GM06990 (cell line): ENCODE data around the gene PTPRN2.

Source experiments
- DNase-seq: peaks from one replicate; pipeline ENCODE4 v3.0.0-alpha.2; 2011; ENCODE audit not compliant: insufficient read length; ENCODE audit errors: extremely low read depth
- H3K27me3 ChIP-seq: replicated peaks from 2 replicates; pipeline ENCODE4 v1.6.0; 2011; ENCODE audit warnings: low read length; ENCODE audit not compliant: control insufficient read depth, insufficient read depth
- H3K36me3 ChIP-seq: 2 replicates; pipeline ENCODE4 v1.5.1; 2011; ENCODE audit warnings: low read length; ENCODE audit not compliant: control insufficient read depth, insufficient read depth
- H3K4me3 ChIP-seq: replicated peaks from 2 replicates; pipeline ENCODE4 v1.5.1; 2011; ENCODE audit warnings: low read depth, mild to moderate bottlenecking, control low read depth, low read length
- CTCF ChIP-seq: IDR thresholded peaks from 2 replicates; pipeline ENCODE4 v1.5.1; 2011; ENCODE audit warnings: low read length, control low read depth, mild to moderate bottlenecking, inconsistent platforms; ENCODE audit not compliant: insufficient read depth, poor library complexity, severe bottlenecking

The PTPRN2 gene

GRCh38 chr7:157900556-157900955 is 687.1 kb downstream of the PTPRN2 start:
- no peak for TF ChIP-seq CTCF
- no peak overlapping the region for H3K4me3 ChIP-seq
- DNase-seq, result no peak
- H3K27me3 ChIP-seq, result no peaks in the 10 kb centered on the region
- H3K36me3 ChIP-seq, result no peaks in the 10 kb centered on the region

GRCh38 chr7:157900011-157900410 is 687.6 kb downstream of the PTPRN2 start:
- DNase-seq, result no peak

GRCh38 chr7:157898802-157899505 is 688.7 kb downstream of the PTPRN2 start:
- no peaks in the 10 kb centered on the region for H3K36me3 ChIP-seq
- TF ChIP-seq CTCF, result no peak
- no peak overlapping the region for H3K4me3 ChIP-seq
- no peak for DNase-seq
- H3K27me3 ChIP-seq, result no peaks in the 10 kb centered on the region

More at GRCh38 chr7:157900011-157900410, 687.6 kb downstream of the PTPRN2 start:
- H3K36me3 ChIP-seq, result no peaks in the 10 kb centered on the region
- no peaks in the 10 kb centered on the region for H3K27me3 ChIP-seq
- no peak for TF ChIP-seq CTCF
- H3K4me3 ChIP-seq, result no peak overlapping the region

- Histone ChIP-seq H3K4me3 (no peak overlapping the region), H3K27me3 (no peaks in the 10 kb centered on the region), H3K36me3 (no peaks in the 10 kb centered on the region)
- DNase-seq, result no peak
- TF ChIP-seq CTCF, result no peak
These were observed 689.4 kb downstream of the PTPRN2 start for GRCh38 chr7:157898261-157898660.

- Histone ChIP-seq H3K36me3 (no peaks in the 10 kb centered on the region), H3K4me3 (no peak overlapping the region), H3K27me3 (no peaks in the 10 kb centered on the region)
- no peak for TF ChIP-seq CTCF
- DNase-seq, result no peak
These were observed 689.9 kb downstream of the PTPRN2 start for GRCh38 chr7:157897681-157898080.
